HepG2 (cell line): ENCODE measurements around the gene PCGF2. TPM values are rescaled to one million over a fixed set of nuclear protein-coding genes. Genes with fewer than 3 reads are reported as not detected.

ENCODE experiments used
- ARNT ChIP-seq: fragments of 450-650 bp; IDR thresholded peaks from 2 replicates; pipeline ENCODE4 v1.6.1; 2017
- HDAC6 ChIP-seq: fragments of 200-600 bp; sonication (generic); IDR thresholded peaks from 2 replicates; pipeline ENCODE4 v1.7.0; 2017; ENCODE audit warnings: mild to moderate bottlenecking, antibody characterized with exemption, low read length, low read depth
- HNF4A ChIP-seq: sonication (generic); formaldehyde crosslinking; IDR thresholded peaks from 2 replicates; pipeline ENCODE4 v1.4.0; 2020; ENCODE audit warnings: missing genetic modification reagents
- ISL2 ChIP-seq: sonication (generic); formaldehyde crosslinking; IDR thresholded peaks from 2 replicates; pipeline ENCODE4 v1.5.0; 2020; ENCODE audit warnings: missing genetic modification reagents
- MEIS1 ChIP-seq: sonication (generic); formaldehyde crosslinking; IDR thresholded peaks from 2 replicates; pipeline ENCODE4 v1.9.0; 2021; ENCODE audit warnings: mild to moderate bottlenecking, missing genetic modification reagents, moderate library complexity, borderline replicate concordance
- NFIC ChIP-seq: IDR thresholded peaks from 2 replicates; pipeline ENCODE4 v1.6.1; 2012; ENCODE audit warnings: mild to moderate bottlenecking, low read length, inconsistent platforms
- RXRA ChIP-seq: sonication (generic); formaldehyde crosslinking; IDR thresholded peaks from 2 replicates; pipeline ENCODE4 v1.5.1; 2020; ENCODE audit warnings: missing genetic modification reagents
- ZBTB43 ChIP-seq: sonication (generic); formaldehyde crosslinking; conservative IDR thresholded peaks from 2 replicates; pipeline ENCODE4 v1.4.0; 2020; ENCODE audit warnings: missing genetic modification reagents
- ZFP37 ChIP-seq: sonication (generic); formaldehyde crosslinking; IDR thresholded peaks from 2 replicates; pipeline ENCODE4 v1.4.0; 2020; ENCODE audit warnings: missing genetic modification reagents, borderline replicate concordance
- ZMAT3 ChIP-seq: sonication (generic); formaldehyde crosslinking; conservative IDR thresholded peaks from 2 replicates; pipeline ENCODE4 v1.7.0; 2021; ENCODE audit warnings: missing genetic modification reagents
- ZNF274 ChIP-seq: sonication (generic); formaldehyde crosslinking; IDR thresholded peaks from 2 replicates; pipeline ENCODE4 v1.5.1; 2020; ENCODE audit warnings: mild to moderate bottlenecking, missing genetic modification reagents
- ZNF329 ChIP-seq: sonication (generic); formaldehyde crosslinking; IDR thresholded peaks from 2 replicates; pipeline ENCODE4 v1.9.0; 2021; ENCODE audit warnings: low read depth, mild to moderate bottlenecking, missing genetic modification reagents
- ZNF563 ChIP-seq: sonication (generic); formaldehyde crosslinking; IDR thresholded peaks from 2 replicates; pipeline ENCODE4 v1.8.0; 2022; ENCODE audit warnings: mild to moderate bottlenecking, moderate library complexity, missing genetic modification reagents
- ZNF678 ChIP-seq: sonication (generic); formaldehyde crosslinking; IDR thresholded peaks from 2 replicates; pipeline ENCODE4 v1.4.0; 2020; ENCODE audit warnings: mild to moderate bottlenecking, missing genetic modification reagents
- polyA plus RNA-seq, 8 experiments: library from polyadenylated mRNA; depleted of rRNA in 3 of 8; stranded (reverse) in 7 of 8; unstranded in 1 of 8; fragments of >200 nt; fragmentation: Illumina TruSeq in 4 of 8; extraction: Trizol in 4 of 8; gene quantifications; 2 replicates each; pipeline versions ENCODE4 v1.2.1 to v1.2.3, GENCODE V29; 2011 to 2016; ENCODE audit warnings: low read depth in 4 of 8, missing spikeins in 1 of 8, mixed read lengths in 1 of 8; ENCODE audit not compliant: insufficient read depth in 1 of 8
- total RNA-seq, 5 experiments: library from RNA; depleted of rRNA; stranded (reverse); fragments of >200 nt; fragmentation: Illumina TruSeq; extraction: Trizol; gene quantifications; 2 replicates each; pipeline ENCODE4 v1.2.3, GENCODE V29; 2016; ENCODE audit warnings: low read depth in 1 of 5
- TF ChIP-seq, protein P1 (sequence below): sonication (generic); formaldehyde crosslinking; IDR thresholded peaks from 2 replicates; pipeline ENCODE4 v1.5.0; 2020; ENCODE audit warnings: missing genetic modification reagents, mild to moderate bottlenecking, borderline replicate concordance
- TF ChIP-seq, protein P2 (sequence below): sonication (generic); formaldehyde crosslinking; IDR thresholded peaks from 2 replicates; pipeline ENCODE4; 2020; ENCODE audit warnings: missing genetic modification reagents, mild to moderate bottlenecking, borderline replicate concordance
- TF ChIP-seq, protein P3 (sequence below): sonication (generic); formaldehyde crosslinking; IDR thresholded peaks from 2 replicates; pipeline ENCODE4 v1.4.0; 2020; ENCODE audit warnings: missing genetic modification reagents
- TF ChIP-seq, protein P4 (sequence below): sonication (generic); formaldehyde crosslinking; IDR thresholded peaks from 2 replicates; pipeline ENCODE4 v1.4.0; 2020; ENCODE audit warnings: mild to moderate bottlenecking, missing genetic modification reagents
- TF ChIP-seq, protein P5 (sequence below): sonication (generic); formaldehyde crosslinking; IDR thresholded peaks from 2 replicates; pipeline ENCODE4 v1.5.0; 2020; ENCODE audit warnings: missing genetic modification reagents

Gene PCGF2
- total and polyA plus RNA-seq, 2 of the 13 experiments (the other 11 are each of a cell fraction or from before 2014, with no cell fraction given): 11.6 to 29.4 TPM

DNA sequence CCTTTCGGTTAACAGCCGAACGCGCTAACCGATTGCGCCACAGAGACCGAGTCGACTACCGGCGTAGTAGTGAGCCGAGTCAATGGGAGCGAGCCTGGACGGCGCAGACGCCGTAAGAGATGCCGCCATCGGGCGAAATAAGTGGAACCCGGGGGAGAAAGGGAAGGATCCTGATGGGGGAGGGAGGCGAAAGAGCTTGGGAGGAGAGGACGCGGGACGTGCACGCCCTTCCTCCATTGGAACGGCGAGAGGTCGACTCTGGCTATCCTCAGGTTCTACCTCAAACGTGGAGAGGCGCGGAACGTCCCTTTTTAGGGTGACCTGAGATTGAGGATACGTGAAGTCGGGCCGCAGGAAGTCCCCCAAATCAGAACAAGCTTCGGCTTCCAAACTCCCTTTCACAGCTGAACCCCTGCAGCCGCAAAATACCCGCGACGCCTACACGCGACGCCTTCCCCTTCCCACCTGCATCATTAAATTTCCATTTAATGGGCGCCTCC lies 3.7 kb upstream of the PCGF2 start (continued):
- TF ChIP-seq HDAC6: no peak
- TF ChIP-seq RXRA: peak; percentile 48; the same call in 1 of the 2 replicates
- no peak for TF ChIP-seq ARNT
- TF ChIP-seq, protein P1, sequence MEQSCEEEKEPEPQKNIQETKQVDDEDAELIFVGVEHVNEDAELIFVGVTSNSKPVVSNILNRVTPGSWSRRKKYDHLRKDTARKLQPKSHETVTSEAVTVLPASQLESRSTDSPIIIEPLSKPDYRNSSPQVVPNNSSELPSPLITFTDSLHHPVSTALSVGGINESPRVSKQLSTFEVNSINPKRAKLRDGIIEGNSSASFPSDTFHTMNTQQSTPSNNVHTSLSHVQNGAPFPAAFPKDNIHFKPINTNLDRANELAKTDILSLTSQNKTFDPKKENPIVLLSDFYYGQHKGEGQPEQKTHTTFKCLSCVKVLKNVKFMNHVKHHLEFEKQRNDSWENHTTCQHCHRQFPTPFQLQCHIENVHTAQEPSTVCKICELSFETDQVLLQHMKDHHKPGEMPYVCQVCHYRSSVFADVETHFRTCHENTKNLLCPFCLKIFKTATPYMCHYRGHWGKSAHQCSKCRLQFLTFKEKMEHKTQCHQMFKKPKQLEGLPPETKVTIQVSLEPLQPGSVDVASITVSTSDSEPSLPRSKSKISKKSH (CRISPR knock-in tag): peak; percentile 66; the same call in 1 of the 2 replicates
- no peak for TF ChIP-seq ZFP37
- no peak for TF ChIP-seq ZNF274
- peak; percentile 96 for TF ChIP-seq ZMAT3 (CRISPR knock-in tag)
- no peak; the same call in 1 of the 2 replicates for TF ChIP-seq ZBTB43 (CRISPR knock-in tag)
- TF ChIP-seq HNF4A: no peak
- no peak for TF ChIP-seq ZNF329 (CRISPR knock-in tag)
- TF ChIP-seq, protein P2, sequence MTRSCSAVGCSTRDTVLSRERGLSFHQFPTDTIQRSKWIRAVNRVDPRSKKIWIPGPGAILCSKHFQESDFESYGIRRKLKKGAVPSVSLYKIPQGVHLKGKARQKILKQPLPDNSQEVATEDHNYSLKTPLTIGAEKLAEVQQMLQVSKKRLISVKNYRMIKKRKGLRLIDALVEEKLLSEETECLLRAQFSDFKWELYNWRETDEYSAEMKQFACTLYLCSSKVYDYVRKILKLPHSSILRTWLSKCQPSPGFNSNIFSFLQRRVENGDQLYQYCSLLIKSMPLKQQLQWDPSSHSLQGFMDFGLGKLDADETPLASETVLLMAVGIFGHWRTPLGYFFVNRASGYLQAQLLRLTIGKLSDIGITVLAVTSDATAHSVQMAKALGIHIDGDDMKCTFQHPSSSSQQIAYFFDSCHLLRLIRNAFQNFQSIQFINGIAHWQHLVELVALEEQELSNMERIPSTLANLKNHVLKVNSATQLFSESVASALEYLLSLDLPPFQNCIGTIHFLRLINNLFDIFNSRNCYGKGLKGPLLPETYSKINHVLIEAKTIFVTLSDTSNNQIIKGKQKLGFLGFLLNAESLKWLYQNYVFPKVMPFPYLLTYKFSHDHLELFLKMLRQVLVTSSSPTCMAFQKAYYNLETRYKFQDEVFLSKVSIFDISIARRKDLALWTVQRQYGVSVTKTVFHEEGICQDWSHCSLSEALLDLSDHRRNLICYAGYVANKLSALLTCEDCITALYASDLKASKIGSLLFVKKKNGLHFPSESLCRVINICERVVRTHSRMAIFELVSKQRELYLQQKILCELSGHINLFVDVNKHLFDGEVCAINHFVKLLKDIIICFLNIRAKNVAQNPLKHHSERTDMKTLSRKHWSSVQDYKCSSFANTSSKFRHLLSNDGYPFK (CRISPR knock-in tag): peak; percentile 8; the same call in 1 of the 2 replicates
- TF ChIP-seq, protein P3, sequence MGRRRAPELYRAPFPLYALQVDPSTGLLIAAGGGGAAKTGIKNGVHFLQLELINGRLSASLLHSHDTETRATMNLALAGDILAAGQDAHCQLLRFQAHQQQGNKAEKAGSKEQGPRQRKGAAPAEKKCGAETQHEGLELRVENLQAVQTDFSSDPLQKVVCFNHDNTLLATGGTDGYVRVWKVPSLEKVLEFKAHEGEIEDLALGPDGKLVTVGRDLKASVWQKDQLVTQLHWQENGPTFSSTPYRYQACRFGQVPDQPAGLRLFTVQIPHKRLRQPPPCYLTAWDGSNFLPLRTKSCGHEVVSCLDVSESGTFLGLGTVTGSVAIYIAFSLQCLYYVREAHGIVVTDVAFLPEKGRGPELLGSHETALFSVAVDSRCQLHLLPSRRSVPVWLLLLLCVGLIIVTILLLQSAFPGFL (CRISPR knock-in tag): no peak
- TF ChIP-seq NFIC: no peak
- TF ChIP-seq, protein P4, sequence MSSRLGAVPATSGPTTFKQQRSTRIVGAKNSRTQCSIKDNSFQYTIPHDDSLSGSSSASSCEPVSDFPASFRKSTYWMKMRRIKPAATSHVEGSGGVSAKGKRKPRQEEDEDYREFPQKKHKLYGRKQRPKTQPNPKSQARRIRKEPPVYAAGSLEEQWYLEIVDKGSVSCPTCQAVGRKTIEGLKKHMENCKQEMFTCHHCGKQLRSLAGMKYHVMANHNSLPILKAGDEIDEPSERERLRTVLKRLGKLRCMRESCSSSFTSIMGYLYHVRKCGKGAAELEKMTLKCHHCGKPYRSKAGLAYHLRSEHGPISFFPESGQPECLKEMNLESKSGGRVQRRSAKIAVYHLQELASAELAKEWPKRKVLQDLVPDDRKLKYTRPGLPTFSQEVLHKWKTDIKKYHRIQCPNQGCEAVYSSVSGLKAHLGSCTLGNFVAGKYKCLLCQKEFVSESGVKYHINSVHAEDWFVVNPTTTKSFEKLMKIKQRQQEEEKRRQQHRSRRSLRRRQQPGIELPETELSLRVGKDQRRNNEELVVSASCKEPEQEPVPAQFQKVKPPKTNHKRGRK (CRISPR knock-in tag): no peak
- TF ChIP-seq ZNF678 (CRISPR knock-in tag): no peak
- TF ChIP-seq MEIS1 (CRISPR knock-in tag): 0 out of 2 replicates have a peak, but pooled peaks have one; percentile 11
- no peak for TF ChIP-seq ISL2
- no peak for TF ChIP-seq ZNF563 (CRISPR knock-in tag)
- TF ChIP-seq, protein P5, sequence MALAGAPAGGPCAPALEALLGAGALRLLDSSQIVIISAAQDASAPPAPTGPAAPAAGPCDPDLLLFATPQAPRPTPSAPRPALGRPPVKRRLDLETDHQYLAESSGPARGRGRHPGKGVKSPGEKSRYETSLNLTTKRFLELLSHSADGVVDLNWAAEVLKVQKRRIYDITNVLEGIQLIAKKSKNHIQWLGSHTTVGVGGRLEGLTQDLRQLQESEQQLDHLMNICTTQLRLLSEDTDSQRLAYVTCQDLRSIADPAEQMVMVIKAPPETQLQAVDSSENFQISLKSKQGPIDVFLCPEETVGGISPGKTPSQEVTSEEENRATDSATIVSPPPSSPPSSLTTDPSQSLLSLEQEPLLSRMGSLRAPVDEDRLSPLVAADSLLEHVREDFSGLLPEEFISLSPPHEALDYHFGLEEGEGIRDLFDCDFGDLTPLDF (CRISPR knock-in tag): 0 out of 2 replicates have a peak, but pooled peaks have one; percentile 11
